GM18868 (cell line): Measurements from ENCODE around the gene PML.
"Not testable (repeated sequence)": the region's sequence is repeated elsewhere in the genome, so short reads cannot be mapped to it uniquely, and the experiment has no call there.

Source experiments
- ATAC-seq: cut with Tn5 transposase; IDR thresholded peaks from one replicate; pipeline ENCODE4 v1.9.1; 2021; ENCODE audit warnings: mild to moderate bottlenecking, moderate library complexity; ENCODE audit not compliant: unreplicated experiment

The PML gene

GRCh38 chr15:74038707-74039655 is 44.5 kb downstream of the PML start:
- no peak for ATAC-seq

- ATAC-seq, result no peak
Measured at GRCh38 chr15:74039656-74040010, 45.1 kb downstream of the PML start.

GRCh38 chr15:74040109-74040850 is 45.8 kb downstream of the PML start:
- no peak for ATAC-seq

- no peak for ATAC-seq
Measured at GRCh38 chr15:74041311-74041756, 46.8 kb downstream of the PML start.

GRCh38 chr15:74041777-74042435 is 47.4 kb downstream of the PML start:
- ATAC-seq, result no peak

GRCh38 chr15:74042603-74043424 is 48.3 kb downstream of the PML start:
- no peak for ATAC-seq

GRCh38 chr15:74043425-74044266 is 49.1 kb downstream of the PML start:
- ATAC-seq, result no peak

- no peak for ATAC-seq
Measured at GRCh38 chr15:74044267-74045110, 50.0 kb downstream of the PML start.

- ATAC-seq, result no peak
Measured at GRCh38 chr15:74045184-74045583, 50.7 kb downstream of the PML start.

GRCh38 chr15:74045636-74046274 is 51.2 kb downstream of the PML start:
- no peak for ATAC-seq

GRCh38 chr15:74046275-74046674 is 51.8 kb downstream of the PML start:
- ATAC-seq, result no peak

- no peak for ATAC-seq
Measured at GRCh38 chr15:74050127-74050526, 55.6 kb downstream of the PML start.

GRCh38 chr15:74050556-74051234 is 56.2 kb downstream of the PML start:
- ATAC-seq, result no peak

- ATAC-seq, result not testable (repeated sequence)
Measured at GRCh38 chr15:74052271-74053260, 58.0 kb downstream of the PML start.

GRCh38 chr15:74053517-74053916 is 59.0 kb downstream of the PML start:
- no peak for ATAC-seq

GRCh38 chr15:74053941-74054529 is 59.5 kb downstream of the PML start:
- ATAC-seq, result no peak
